Measurements from ENCODE around the gene AGBL1.

AGBL1 gene

DNA sequence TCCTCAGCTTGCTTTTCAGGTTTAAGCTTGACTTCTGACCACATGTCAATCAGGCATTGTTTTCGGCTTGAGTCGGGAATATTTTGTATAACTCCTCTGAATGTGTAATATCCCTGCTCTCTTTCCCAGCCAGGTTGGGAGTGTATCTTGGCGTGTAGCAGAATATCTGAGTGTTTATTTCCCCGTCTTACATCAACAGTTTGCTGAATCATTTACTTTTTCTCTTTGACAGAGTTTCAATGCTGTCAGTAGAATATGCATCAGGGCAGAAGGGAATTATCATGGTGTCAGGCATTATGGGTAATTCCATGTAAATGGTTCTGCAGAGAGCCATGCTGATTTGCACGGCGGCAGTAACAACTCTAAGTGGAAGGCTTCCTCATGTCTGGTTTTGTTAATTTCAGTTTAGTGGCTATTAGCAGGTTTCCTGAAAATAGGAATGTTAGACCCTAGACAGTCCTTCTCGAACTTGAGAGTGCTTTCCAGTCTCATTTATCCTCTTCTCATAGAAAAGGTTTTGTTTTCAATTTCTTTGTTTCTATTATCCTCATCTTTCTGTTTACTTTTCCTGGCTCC lies 566.3 kb downstream of the AGBL1 start:
- DNase-seq (ENCODE audit: low spot score), result no peak

DNA sequence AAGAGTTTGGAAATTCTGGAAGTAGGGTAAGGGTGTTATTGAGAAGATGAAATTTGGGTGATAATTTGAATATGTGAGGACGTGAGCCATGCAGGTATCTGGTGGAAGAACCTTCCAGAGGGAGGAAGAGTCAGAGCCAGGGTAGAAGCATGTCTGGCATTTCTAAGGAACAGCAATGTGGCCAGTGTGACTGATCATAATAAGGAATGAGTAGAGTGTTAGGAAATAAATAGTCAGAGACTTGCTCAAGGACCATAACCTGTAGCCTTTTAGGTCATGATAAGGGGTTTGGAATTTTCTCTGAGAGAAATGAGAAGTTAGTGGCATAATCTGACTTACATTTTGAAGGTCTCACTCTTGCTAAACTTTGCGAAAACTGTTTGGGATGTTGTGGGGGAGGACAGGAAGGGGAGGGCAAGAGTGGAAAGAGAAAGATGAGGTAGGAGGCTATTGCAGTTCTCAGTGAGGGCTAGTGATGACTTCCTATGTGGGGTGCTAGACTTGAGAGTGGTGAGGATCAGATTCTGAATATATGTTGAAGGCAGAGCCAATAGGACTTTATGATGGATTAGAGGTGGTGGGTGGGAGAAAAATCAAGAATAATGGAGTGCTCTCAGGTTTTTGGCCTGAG lies 568.3 kb downstream of the AGBL1 start:
- DNase-seq (ENCODE audit: low spot score), result no peak

DNA sequence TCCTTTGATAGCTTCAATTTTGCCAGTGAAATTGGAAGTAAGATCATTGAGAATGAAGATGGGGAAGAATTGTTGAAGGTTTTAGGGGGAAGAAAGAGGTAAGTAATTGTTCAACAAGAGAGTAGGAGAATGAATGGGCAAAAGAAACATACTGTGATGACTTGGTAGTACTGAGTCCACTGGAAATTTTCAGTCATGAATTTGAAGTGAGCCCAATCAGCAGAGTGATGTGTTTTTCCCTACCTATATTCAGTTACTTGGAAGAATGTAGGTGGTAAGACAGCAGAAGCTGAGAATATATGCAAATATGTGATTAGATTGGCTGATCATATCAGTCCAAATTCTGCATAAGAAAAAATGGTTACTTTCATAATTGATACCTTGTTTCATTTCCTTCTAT lies 569.6 kb downstream of the AGBL1 start:
- DNase-seq (ENCODE audit: low spot score), result no peak

DNA sequence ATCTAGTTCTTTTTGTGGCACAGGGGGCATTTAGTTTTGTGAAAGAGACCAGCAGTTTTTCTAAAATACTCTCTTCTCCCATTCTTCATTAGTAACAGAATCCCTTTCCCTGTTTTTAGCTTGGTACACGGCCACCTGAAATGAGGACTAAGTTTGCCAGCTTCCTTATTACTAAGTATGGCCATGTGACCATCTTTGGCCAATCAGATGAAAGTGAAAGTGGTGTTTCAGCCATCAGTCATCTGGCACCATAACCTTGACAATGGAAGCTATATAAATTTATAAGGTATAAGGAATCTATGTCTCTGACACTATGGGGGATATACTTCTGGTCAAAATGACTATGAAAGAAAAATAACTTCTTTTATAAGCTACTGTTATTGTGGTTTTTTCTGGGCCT lies 570.4 kb downstream of the AGBL1 start:
- DNase-seq (ENCODE audit: low spot score), result no peak

DNA sequence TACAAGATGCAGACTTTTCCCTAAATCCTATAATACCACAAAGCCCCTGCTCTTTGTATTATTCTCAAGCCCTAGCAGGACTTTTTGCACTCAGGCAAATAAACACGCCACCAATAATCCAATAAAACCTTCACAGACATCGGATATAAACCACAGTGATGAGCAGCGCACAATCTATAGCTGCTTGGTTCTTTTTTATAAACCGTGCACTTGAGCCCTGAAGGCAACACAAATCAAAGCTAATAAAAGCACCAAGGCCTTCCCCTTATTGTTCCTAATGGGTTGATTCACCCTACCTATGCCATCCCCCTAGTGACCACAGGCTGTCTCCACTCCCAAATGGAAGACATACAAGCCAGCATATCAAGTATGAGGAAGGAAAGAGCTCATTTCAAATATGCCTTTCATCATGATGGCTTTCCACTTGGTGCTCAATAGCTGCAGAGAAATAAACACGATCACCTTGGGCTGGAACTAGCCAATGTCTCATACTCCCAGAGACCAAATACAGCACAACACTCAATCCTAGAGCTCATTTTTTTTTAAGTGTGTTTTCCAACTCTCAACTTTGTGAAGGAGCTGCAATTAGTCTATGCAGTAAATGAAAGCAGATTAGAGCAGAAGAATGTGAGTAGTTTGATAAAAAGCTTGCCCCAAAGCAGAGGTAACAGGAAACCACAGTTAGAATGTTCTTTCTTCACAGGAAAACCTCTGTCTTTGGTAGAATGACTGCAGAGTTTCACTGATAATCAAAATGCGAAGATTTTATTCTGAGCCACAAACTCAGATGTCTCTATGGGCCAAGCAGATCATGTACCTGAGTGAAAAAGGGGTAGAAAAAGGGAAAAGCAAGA lies 573.9 kb downstream of the AGBL1 start:
- no peak for DNase-seq (ENCODE audit: low spot score)

DNA sequence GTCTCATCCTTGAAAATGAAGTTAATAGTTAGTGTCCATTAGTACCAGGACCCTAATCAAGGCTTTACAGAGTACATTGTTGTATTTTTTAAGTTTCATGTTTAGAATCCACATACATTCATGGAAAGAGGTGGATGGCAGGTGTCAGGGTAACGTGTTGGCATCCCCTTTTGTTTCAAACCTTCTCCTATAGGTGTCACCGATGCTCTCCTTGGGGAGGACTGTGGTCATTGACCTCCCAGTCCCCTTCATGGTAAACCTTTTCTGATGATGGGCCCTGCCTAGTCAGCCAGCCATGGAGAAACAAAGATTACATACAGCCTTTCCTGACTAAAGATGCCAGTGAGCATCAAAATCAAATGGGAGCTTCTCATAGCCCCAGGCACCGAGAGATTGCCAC lies 574.8 kb downstream of the AGBL1 start:
- no peak for DNase-seq (ENCODE audit: low spot score)

DNA sequence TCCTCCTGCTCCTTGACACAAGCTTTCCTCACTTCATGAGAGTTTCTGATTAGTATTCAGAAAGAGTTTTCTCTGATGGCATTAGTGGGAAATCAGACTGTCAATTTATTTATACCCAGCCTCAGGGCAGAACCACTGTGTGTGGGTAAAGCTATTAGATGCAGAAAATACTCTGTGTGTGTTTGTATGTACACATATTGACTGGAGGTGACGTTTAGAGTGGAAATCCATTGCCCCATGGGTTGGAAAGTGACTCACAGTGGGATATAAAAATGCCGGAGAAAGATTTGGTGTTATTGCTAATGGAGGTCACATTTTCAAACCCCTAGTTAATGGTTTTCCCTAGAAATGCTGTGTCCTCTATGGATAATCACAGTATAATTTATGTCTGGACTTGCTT lies 577.6 kb downstream of the AGBL1 start:
- no peak for DNase-seq (ENCODE audit: low spot score)

DNA sequence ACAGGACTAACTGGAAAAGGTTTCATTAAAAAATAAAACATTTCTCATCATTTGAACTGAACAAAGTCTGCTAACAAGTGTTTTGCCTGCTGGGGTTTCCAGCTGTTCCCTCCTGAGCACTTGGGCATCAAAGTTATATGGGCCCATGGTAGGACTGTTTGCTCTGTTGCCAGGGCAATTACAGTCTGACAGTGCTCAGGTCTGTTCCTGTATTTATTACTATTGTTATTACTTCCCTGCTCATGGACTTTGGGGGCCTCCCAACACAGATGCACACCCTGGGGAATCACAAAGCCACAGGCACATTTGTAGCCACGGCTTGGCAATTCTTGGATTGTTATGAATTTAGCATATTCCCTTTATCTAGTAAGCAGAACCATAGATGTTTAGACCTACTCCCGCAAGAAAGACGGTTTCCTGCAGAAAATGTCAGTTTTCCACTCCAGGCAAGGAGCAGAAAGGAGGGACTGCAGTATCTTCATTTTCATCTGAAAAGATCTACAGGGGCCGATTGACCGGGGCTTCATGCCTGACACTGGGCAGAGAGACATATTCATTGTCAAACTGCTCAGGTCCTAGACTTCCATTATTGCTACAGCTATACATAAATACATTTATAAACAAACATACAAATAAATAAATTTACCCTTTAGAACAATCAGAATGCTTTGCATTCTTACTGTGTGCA lies 580.2 kb downstream of the AGBL1 start:
- DNase-seq (ENCODE audit: low spot score), result peak; percentile 39

DNA sequence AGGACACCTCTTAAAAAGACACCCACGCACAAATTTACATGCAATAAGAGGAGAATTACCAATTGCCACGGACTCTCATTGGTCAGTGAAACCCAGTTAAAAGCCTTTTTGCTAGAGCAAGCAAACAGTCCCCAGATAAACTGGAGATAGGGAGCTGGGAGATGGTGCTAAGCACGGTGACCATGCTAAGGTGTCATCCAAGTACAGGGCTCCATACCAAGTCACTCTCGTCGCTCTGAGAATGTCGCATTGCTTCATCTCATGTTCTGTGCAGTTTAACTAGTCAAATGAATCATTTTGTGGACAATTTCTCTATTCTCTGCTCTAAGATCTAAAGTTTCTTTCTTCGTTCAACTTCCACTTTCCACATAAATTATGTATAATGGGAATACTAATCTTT lies 581.9 kb downstream of the AGBL1 start:
- no peak for DNase-seq (ENCODE audit: low spot score)

DNA sequence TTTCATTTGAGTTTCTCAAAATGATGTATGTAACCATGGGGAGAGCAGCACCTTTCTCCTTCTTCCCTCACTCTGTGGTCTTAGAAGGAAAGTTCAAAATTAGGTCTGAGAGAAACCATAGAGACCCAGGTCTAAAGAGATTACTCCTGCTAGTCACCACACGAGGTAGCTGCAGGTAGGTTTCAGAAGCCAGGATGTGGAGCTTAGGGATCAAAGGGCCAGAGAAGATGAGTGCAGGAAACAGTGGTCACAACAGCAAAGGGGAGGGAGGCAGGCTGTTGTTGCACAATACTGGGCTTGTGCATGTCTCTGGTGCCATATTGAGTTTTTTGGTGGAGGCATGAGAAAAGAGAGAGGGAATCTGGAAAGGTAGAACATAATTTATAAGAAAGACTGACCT lies 583.6 kb downstream of the AGBL1 start:
- DNase-seq (ENCODE audit: low spot score), result no peak

DNA sequence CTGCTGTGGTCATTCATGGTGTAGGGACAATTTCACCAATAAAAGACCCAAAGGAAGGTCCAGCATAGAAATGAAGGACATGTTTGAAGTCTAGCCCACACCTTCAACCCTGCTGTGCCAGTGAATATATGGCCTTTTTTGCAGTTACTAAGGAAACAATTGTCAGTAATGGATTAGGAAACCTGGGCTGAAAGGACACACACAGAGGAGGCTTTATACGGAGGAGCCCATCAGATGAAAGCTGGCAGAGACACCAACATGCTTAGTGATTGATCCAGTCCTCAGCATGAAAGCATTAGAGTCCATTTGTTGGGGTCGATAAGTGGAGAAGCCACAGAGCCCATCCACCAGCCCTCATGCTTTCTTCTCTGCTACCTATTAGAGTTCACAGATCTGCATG lies 584.3 kb downstream of the AGBL1 start:
- no peak for DNase-seq (ENCODE audit: low spot score)

DNA sequence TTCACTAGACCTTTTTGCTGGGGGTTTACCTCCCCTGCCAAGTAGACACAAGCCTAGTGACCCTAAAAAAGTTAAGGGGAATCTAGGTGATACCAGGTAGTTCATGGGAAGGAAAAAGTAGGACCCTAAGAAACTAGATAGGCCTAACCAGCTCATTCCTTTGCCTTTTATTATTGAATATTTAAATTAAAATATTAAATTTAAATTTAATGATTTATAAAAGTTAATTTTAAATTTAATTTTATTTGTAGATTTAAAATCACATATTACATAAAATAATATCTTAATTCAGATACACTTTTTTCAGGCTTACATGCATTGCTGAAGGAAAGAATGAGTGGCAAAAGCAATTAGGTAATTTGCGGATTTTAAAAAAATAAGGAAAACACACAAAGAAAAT lies 584.9 kb downstream of the AGBL1 start:
- no peak for DNase-seq (ENCODE audit: low spot score)

DNA sequence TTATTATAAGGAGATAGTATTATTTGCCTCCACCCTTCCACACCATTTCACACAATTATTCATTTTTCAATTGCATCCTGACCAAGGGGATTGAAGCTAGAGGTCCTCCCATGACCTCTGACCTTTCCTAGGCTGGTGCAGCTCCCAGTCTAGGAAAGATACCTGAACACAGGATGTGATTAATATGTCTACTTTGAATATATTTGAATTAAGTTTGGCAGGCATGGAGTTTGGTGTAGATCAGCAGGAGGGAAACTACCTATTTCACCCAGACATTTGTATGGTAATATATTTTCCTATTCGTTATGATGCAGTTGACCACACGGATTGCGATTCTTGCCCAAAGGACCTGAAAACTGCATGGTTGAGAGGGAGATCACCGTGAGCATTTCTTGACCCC lies 596.3 kb downstream of the AGBL1 start:
- DNase-seq (ENCODE audit: low spot score), result no peak

DNA sequence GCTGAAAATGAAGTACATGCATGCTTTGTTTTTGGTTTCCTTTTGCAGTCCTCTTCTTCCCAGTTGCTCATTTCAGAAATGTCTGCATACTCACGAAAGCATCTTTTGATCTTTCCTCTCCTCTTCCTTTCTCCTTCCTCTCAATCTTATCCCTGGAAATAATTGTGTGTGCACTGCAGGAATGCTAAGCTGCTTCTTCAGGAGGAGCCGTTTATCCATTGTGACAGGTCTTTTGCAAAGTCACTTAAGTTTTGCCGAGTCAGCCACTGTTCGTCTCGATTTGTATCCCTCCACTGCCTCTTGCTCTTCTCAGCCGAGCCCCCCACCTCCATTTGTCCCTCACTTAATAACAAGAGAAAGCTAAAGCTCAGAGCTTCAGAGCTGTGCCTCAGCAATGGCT lies 597.6 kb downstream of the AGBL1 start:
- DNase-seq (ENCODE audit: low spot score), result no peak

DNA sequence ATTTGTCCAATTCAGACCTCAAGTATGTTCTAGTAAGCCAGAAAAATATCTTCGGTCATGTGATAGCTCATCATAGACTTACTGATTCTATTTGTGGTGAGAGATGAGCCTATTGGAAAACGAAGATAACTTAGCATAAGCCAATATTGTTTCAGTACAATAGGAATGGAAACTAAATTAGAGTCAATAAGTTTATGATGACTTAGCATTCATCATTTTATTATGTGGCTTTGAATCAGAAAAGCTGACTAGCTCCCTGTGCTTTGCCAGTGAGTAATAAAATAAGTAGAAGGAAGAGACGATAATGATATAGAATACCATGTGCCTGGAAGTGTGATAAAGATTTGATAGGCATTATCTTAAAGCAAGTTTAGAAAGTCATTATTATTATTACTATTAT lies 605.6 kb downstream of the AGBL1 start:
- DNase-seq (ENCODE audit: low spot score), result no peak

DNA sequence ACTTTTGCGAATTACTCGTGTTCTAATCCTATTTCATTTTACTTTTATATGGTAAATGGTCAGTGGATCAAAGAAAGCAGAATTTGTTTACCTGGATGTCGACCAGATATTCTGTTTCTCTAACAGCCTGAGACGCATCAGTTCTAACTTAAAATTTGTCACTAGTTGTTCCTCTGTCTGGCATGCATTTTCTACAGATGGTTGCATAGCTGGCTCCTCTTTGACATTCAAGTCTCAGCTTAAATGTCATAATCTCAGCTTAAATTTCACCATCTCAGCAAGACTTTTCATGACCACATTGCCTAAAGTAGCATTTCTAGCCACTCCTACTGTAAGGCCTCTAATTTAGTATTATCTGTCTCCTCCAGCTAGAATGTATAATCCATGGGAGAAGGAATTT lies 609.3 kb downstream of the AGBL1 start:
- no peak for DNase-seq (ENCODE audit: low spot score)

DNA sequence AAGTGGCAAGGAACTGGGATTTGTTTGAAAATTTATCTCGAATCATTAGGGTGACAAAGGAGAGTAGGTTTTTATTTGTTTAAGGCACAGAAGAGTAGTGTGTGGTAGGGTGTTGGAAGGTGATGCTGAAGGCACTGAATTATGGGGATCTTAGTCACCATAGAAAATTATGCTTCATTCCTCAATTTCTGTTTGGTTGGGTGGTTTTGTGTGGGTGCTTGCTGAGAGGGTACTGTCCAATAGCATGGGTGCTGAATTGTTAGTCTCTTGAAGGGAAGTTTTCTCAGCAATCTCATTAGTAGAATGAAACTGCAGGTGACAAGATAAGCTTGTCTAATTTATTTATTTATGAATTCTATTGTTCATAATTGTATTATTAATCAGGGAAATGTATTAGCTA lies 610.9 kb downstream of the AGBL1 start:
- DNase-seq (ENCODE audit: low spot score), result peak; percentile 51

DNA sequence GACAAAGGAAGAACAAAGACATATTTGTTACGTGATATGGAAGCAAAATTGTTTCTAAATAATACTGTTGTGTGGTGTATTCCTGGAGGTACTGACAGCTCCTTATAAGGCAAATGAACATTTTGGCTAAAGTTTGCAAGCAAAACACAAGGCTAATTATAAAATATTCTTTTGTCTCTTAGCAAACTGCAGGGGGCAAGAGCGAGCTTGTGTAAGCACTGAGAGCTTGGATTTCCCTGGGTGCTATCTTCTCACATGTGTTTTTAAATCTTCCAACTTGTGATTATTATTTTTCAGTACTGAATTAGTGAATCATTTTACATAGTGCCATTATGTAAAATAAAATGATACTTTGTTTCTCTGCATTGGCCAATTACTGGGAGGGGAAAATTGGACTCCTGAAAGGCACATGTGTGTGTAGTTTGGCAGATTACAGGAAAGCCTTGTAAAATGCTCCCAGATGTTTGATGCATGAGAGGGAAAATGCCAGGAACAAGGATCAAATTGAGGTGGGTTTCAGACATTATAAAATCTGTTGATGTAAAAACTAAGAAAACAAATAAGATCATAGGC lies 611.5 kb downstream of the AGBL1 start:
- DNase-seq (ENCODE audit: low spot score), result no peak

DNA sequence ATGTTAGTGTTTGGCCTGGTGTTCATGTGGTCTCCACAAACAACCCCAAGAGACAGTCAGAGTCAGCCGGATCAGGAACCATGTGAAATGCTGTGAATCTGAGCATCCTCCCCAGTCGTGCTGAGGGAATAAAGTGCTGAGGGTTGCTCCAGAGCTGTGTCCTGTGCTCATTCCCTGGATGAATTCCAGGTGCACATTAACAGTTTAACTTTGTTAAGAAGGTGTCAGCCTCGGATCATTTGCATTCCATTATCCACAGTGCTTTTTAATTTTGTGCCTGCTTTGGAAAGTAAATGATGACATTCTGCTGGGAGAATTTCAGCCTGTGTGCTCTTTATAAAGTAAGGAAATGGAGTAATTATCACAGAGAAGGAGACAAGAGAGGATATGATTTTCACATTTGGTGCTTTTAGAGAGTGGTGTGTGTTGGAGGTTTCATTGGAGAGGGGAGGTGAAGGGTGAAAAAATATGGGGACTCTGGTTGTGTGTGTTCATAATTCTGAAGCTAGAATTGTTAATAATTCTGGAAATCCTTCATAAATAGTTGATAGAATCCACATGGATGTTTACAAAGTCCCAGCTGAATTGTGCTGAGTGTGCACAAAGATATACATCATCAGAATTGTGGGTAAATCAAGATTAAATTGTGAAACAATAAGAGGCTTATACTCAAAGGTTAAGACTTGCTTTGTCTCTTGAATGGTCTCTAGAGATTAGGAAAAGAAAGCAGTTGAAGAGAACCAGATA lies 621.4 kb downstream of the AGBL1 start:
- DNase-seq (ENCODE audit: low spot score), result no peak

DNA sequence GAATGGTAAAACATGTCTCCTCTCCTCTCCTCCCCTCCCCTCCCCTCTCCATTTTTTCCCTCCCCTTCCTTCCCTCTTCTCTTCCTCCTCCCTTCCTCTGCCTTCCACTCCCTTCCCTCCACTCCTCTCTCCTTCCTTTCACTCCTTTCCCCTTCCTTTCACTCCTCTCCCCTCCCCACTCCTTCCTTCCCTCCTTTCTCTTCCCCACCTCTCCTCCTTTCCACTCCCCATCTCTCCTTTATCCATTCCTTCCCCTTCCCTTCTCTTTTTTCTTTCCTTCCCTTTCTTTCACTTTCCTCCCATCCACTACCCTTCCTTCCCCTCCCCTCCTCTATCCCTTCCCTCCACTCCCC lies 621.9 kb downstream of the AGBL1 start:
- DNase-seq (ENCODE audit: low spot score), result no peak

DNA sequence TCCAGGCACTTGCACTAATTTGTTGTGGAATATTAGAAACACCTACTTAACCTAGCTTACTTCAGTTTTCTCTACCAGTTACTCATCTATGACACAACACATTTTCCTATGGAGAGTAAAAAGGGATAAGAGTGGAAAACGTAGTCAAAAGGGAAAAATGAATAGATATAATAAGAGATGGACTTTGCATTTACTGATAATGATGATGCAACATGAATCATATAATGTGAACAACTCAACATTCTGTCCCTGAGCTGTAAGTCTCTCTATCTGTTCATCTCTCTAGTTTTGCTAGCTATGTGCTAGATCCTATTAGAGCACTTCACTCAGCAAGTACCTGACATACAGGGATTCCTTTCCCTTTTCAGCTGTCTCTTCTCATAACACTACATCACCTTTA lies 627.1 kb downstream of the AGBL1 start:
- DNase-seq (ENCODE audit: low spot score), result no peak

DNA sequence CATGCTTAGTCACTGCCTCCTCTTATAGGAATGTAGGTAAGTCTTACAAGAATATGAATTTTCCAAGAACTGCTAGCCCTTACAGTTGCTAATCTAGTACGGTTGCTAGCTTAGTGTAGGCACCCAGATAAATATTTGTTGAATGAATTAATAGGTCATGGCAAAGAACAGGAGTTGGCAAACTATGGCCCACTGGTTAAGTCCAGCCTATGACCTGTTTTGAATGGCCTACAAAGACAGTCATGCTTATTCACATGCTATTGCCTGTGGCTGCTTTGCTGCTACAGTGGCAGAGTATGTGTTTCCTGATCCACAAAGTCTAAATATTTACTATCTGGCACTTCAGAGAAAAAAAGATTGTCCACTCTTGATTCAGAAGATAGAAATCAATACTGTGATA lies 631.8 kb downstream of the AGBL1 start:
- DNase-seq (ENCODE audit: low spot score), result no peak

Measured in iPS-NIHi11 (cell line).